HUES64 (cell line): ENCODE results near the gene FGG. TPM values are rescaled to one million over a fixed set of nuclear protein-coding genes. Genes with fewer than 3 reads are reported as not detected.
A peak's percentile ranks its signal among the peaks of the same experiment; 100 is the strongest.

Experiments
- H3K27ac ChIP-seq: 2 replicates; pipeline ENCODE4 v1.7.0; 2013; ENCODE audit warnings: low read depth, low read length, inconsistent platforms
- H3K27me3 ChIP-seq: 2 replicates; pipeline ENCODE4 v1.6.1; 2013; ENCODE audit warnings: mild to moderate bottlenecking, low read length; ENCODE audit not compliant: insufficient read depth
- H3K36me3 ChIP-seq: 2 replicates; pipeline ENCODE4 v1.6.1; 2013; ENCODE audit warnings: mild to moderate bottlenecking, low read length; ENCODE audit not compliant: insufficient read depth
- H3K4me1 ChIP-seq: 2 replicates; pipeline ENCODE4 v1.6.1; 2013; ENCODE audit warnings: mild to moderate bottlenecking, low read length, moderate library complexity; ENCODE audit not compliant: insufficient read depth
- H3K4me3 ChIP-seq: 2 replicates; pipeline ENCODE4 v1.5.1; 2013; ENCODE audit warnings: mild to moderate bottlenecking, low read length, moderate library complexity
- H3K9ac ChIP-seq: 2 replicates; pipeline ENCODE4 v1.6.1; 2013; ENCODE audit warnings: mild to moderate bottlenecking, low read depth, low read length
- H3K9me3 ChIP-seq: 2 replicates; pipeline ENCODE4 v1.6.1; 2013; ENCODE audit warnings: low read depth, low read length; ENCODE audit not compliant: insufficient read depth
- WGBS: fragments of 150-250, 120-280 bp; methylation state at CpG from one replicate; pipeline ENCODE4 v1.1.7; 2013; ENCODE audit warnings: missing lambda C conversion rate; 5-methylcytosine and 5-hydroxymethylcytosine counted together
- polyA plus RNA-seq, 2 experiments: library from polyadenylated mRNA; stranded (reverse); fragments of 50-300 nt; gene quantifications; one replicate each; pipeline ENCODE4 v1.2.3, GENCODE V29; 2013

FGG gene
- 1.8 TPM for polyA plus RNA-seq (2013, experiment 1 of 2)
- 1.3 TPM for polyA plus RNA-seq (2013, experiment 2 of 2)

- Histone ChIP-seq H3K9ac (no peak within 1 kb of the TSS), H3K27ac (no peak within 1 kb of the TSS), H3K4me1 (peaks cover 1% of the 10 kb centered on the region; the same call in 1 of the 2 replicates), H3K36me3 (no peaks in the 10 kb centered on the region), H3K27me3 (no peaks in the 10 kb centered on the region), H3K9me3 (no peaks in the 10 kb centered on the region), H3K4me3 (no peak within 1 kb of the TSS)
- WGBS: 92% methylated on average over 7 of the region's 7 CpGs
These were observed at the start of gene FGG for GRCh38 chr4:154612472-154613414. TSS of gene FGG (minus strand) at chr4:154612656. CDS start at chr4:154612609, 47 bp downstream.

- WGBS: 92% methylated on average over 3 of the region's 3 CpGs
- no peak overlapping the region for H3K9ac ChIP-seq
- H3K4me3 ChIP-seq: no peak overlapping the region
- H3K4me1 ChIP-seq: no peaks in the 10 kb centered on the region
- H3K9me3 ChIP-seq: no peaks in the 10 kb centered on the region
- no peaks in the 10 kb centered on the region for H3K27me3 ChIP-seq
- H3K27ac ChIP-seq: no peak overlapping the region
- no peaks in the 10 kb centered on the region for H3K36me3 ChIP-seq
These were observed 47.6 kb upstream of the FGG start for GRCh38 chr4:154660052-154660451.

- H3K4me1 ChIP-seq: no peaks in the 10 kb centered on the region
- H3K27me3 ChIP-seq: no peaks in the 10 kb centered on the region
- H3K36me3 ChIP-seq: no peaks in the 10 kb centered on the region
- no peak overlapping the region for H3K27ac ChIP-seq
- H3K9me3 ChIP-seq: no peaks in the 10 kb centered on the region
- H3K9ac ChIP-seq: no peak overlapping the region
- WGBS: 95% methylated on average over 11 of the region's 11 CpGs
- H3K4me3 ChIP-seq: no peak overlapping the region
These were observed 46.4 kb upstream of the FGG start for GRCh38 chr4:154658680-154659405.

- 100% methylated on average over 1 of the region's 2 CpGs for WGBS
- Histone ChIP-seq H3K9me3 (no peaks in the 10 kb centered on the region), H3K27me3 (no peaks in the 10 kb centered on the region), H3K27ac (no peak overlapping the region), H3K36me3 (no peaks in the 10 kb centered on the region), H3K4me3 (no peak overlapping the region), H3K9ac (no peak overlapping the region), H3K4me1 (no peaks in the 10 kb centered on the region)
These were observed 31.0 kb upstream of the FGG start for GRCh38 chr4:154643493-154643892.

- H3K4me1 ChIP-seq: no peaks in the 10 kb centered on the region
- H3K4me3 ChIP-seq: no peak overlapping the region
- no peak overlapping the region for H3K27ac ChIP-seq
- no peaks in the 10 kb centered on the region for H3K36me3 ChIP-seq
- no peak overlapping the region for H3K9ac ChIP-seq
- 91% methylated on average over 5 of the region's 5 CpGs for WGBS
- H3K9me3 ChIP-seq: no peaks in the 10 kb centered on the region
- no peaks in the 10 kb centered on the region for H3K27me3 ChIP-seq
These were observed 30.0 kb upstream of the FGG start for GRCh38 chr4:154642373-154643009.

- H3K4me3 ChIP-seq: no peak overlapping the region
- H3K4me1 ChIP-seq: no peaks in the 10 kb centered on the region
- 97% methylated on average over 4 of the region's 4 CpGs for WGBS
- H3K9ac ChIP-seq: no peak overlapping the region
- no peaks in the 10 kb centered on the region for H3K27me3 ChIP-seq
- no peaks in the 10 kb centered on the region for H3K36me3 ChIP-seq
- no peaks in the 10 kb centered on the region for H3K9me3 ChIP-seq
- H3K27ac ChIP-seq: no peak overlapping the region
These were observed 28.5 kb upstream of the FGG start for GRCh38 chr4:154640999-154641398.

- H3K4me3 ChIP-seq: no peak overlapping the region
- peaks cover 2% of the 10 kb centered on the region; the same call in 1 of the 2 replicates for H3K27me3 ChIP-seq
- H3K27ac ChIP-seq: no peak overlapping the region
- no peaks in the 10 kb centered on the region for H3K36me3 ChIP-seq
- H3K4me1 ChIP-seq: 0 out of 2 replicates have a peak, but pooled peaks cover 7% of the 10 kb centered on the region
- WGBS: 89% methylated on average over 2 of the region's 3 CpGs
- no peak overlapping the region for H3K9ac ChIP-seq
- no peaks in the 10 kb centered on the region for H3K9me3 ChIP-seq
These were observed 21.6 kb upstream of the FGG start for GRCh38 chr4:154634058-154634457.

GRCh38 chr4:154631828-154632227 lies 19.4 kb upstream of the FGG start:
- H3K9me3 ChIP-seq: no peaks in the 10 kb centered on the region
- no peaks in the 10 kb centered on the region for H3K36me3 ChIP-seq
- H3K27ac ChIP-seq: no peak overlapping the region
- 92% methylated on average over 2 of the region's 2 CpGs for WGBS
- no peak overlapping the region for H3K4me3 ChIP-seq
- H3K27me3 ChIP-seq: peaks cover 24% of the 10 kb centered on the region
- peaks cover 13% of the 10 kb centered on the region; the same call in 1 of the 2 replicates for H3K4me1 ChIP-seq
- H3K9ac ChIP-seq: no peak overlapping the region

GRCh38 chr4:154630324-154630723 lies 17.9 kb upstream of the FGG start:
- Histone ChIP-seq H3K9me3 (no peaks in the 10 kb centered on the region), H3K4me1 (peaks cover 13% of the 10 kb centered on the region; the same call in 1 of the 2 replicates), H3K36me3 (no peaks in the 10 kb centered on the region), H3K27ac (no peak overlapping the region), H3K9ac (no peak overlapping the region), H3K27me3 (peaks cover 39% of the 10 kb centered on the region), H3K4me3 (no peak overlapping the region)

GRCh38 chr4:154626793-154627484 lies 14.5 kb upstream of the FGG start:
- Histone ChIP-seq H3K4me3 (peak overlapping the region; percentile 62), H3K4me1 (peaks cover 8% of the 10 kb centered on the region; the same call in 1 of the 2 replicates), H3K27ac (no peak overlapping the region), H3K36me3 (no peaks in the 10 kb centered on the region), H3K27me3 (peaks cover 41% of the 10 kb centered on the region), H3K9ac (peak overlapping the region; percentile 64; the same call in 1 of the 2 replicates), H3K9me3 (no peaks in the 10 kb centered on the region)
- WGBS: 6% methylated on average over 48 of the region's 48 CpGs
